SK-N-SH treated with all-trans-retinoic acid at 6 μM for 48 hours (cell line): ENCODE data around the gene F5.

Source experiments
- ARNTL ChIP-seq: fragments of 450-650 bp; formaldehyde crosslinking; IDR thresholded peaks from 2 replicates; pipeline ENCODE4 v1.5.0; 2020; ENCODE audit warnings: low read depth, mild to moderate bottlenecking, moderate library complexity, borderline replicate concordance
- TCF4 ChIP-seq: fragments of 250-450 bp; sonication (Bioruptor Pico); IDR thresholded peaks from 2 replicates; pipeline ENCODE4 v1.8.0; 2021; ENCODE audit warnings: mild to moderate bottlenecking, moderate library complexity, borderline replicate concordance
- ZFP3 ChIP-seq: fragments of 250-450 bp; sonication (Bioruptor Pico); IDR thresholded peaks from 2 replicates; pipeline ENCODE4 v1.5.0; 2020; ENCODE audit warnings: mild to moderate bottlenecking, moderate library complexity

DNA sequence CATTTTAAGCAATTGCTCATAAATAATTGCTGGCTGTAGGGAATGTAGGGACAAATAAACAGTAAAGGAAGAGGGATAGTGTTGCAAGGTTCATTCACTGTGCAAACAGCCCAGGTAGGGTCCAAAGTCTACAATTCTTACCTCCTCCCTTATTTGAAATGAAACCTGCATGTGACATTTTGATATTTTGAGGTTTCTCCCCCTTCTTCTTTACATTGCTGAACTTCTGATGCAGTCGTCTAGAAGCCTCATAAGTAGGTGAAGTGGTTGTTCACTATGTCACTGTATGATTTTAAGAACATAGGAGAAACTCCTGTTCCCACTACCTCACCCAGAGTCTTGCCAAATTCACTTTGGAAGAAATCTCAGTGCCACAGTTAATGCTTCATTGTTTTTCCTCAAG lies 16.1 kb downstream of the F5 start:
- no peak for TF ChIP-seq ZFP3 (CRISPR knock-in tag)
- no peak for TF ChIP-seq ARNTL (CRISPR knock-in tag)
- no peak for TF ChIP-seq TCF4
